HEK293T (cell line): ENCODE measurements around the gene SETSIP.

Experiments
- CTCF ChIA-PET: fragments of 350-600 bp; formaldehyde crosslinking; extraction: SDS; loops from one replicate; lab custom pipeline; 2021; ENCODE audit warnings: antibody characterized with exemption, inconsistent platforms; lab: Yijun Ruan, JAX
- POLR2A ChIA-PET: fragments of 350-600 bp; formaldehyde crosslinking; extraction: SDS; loops from one replicate; lab custom pipeline; 2020; ENCODE audit warnings: antibody characterized with exemption, inconsistent platforms; lab: Yijun Ruan, JAX
- DNase-seq: peaks from one replicate; pipeline ENCODE4 v3.0.0; 2012; ENCODE audit warnings: mixed read lengths; ENCODE audit errors: extremely low spot score
- ARNT ChIP-seq: fragments of 450-650 bp; IDR thresholded peaks from 2 replicates; pipeline ENCODE4 v1.6.1; 2017; ENCODE audit warnings: mild to moderate bottlenecking
- BHLHE40 ChIP-seq: fragments of 450-650 bp; IDR thresholded peaks from 2 replicates; pipeline ENCODE4 v1.6.1; 2016; ENCODE audit warnings: mild to moderate bottlenecking, moderate library complexity, borderline replicate concordance
- CTBP1 ChIP-seq: fragments of 450-650 bp; IDR thresholded peaks from 2 replicates; pipeline ENCODE4 v1.6.1; 2016; ENCODE audit warnings: borderline replicate concordance
- ELF4 ChIP-seq: fragments of 450-650 bp; IDR thresholded peaks from 2 replicates; pipeline ENCODE4 v1.6.1; 2017; ENCODE audit warnings: antibody characterized with exemption
- FOXA1 ChIP-seq: fragments of 450-650 bp; IDR thresholded peaks from 2 replicates; pipeline ENCODE4 v1.6.1; 2016; ENCODE audit warnings: mild to moderate bottlenecking
- FOXK2 ChIP-seq: fragments of 450-650 bp; IDR thresholded peaks from 2 replicates; pipeline ENCODE4 v1.6.1; 2016; ENCODE audit warnings: mild to moderate bottlenecking
- FOXM1 ChIP-seq: fragments of 450-650 bp; IDR thresholded peaks from 2 replicates; pipeline ENCODE4 v1.6.1; 2017; ENCODE audit warnings: mild to moderate bottlenecking, borderline replicate concordance
- HDGF ChIP-seq: fragments of 450-650 bp; IDR thresholded peaks from 2 replicates; pipeline ENCODE4 v1.6.1; 2017; ENCODE audit warnings: antibody characterized with exemption, borderline replicate concordance
- L3MBTL2 ChIP-seq: fragments of 450-650 bp; conservative IDR thresholded peaks from 2 replicates; pipeline ENCODE4 v1.6.1; 2016; ENCODE audit warnings: mild to moderate bottlenecking
- LEF1 ChIP-seq: fragments of 450-650 bp; IDR thresholded peaks from 2 replicates; pipeline ENCODE4 v1.6.1; 2017; ENCODE audit warnings: mild to moderate bottlenecking, borderline replicate concordance
- NFRKB ChIP-seq: fragments of 450-650 bp; IDR thresholded peaks from 2 replicates; pipeline ENCODE4 v1.6.1; 2016; ENCODE audit warnings: mild to moderate bottlenecking, moderate library complexity
- SP1 ChIP-seq: fragments of 450-650 bp; IDR thresholded peaks from 2 replicates; pipeline ENCODE4 v1.6.1; 2017
- SUZ12 ChIP-seq: fragments of 450-650 bp; IDR thresholded peaks from 2 replicates; pipeline ENCODE4 v1.6.1; 2016; ENCODE audit warnings: mild to moderate bottlenecking
- TARDBP ChIP-seq: fragments of 450-650 bp; IDR thresholded peaks from 2 replicates; pipeline ENCODE4 v1.6.1; 2016
- ZNF384 ChIP-seq: fragments of 450-650 bp; IDR thresholded peaks from 2 replicates; pipeline ENCODE4 v1.6.1; 2016
- TF ChIP-seq, protein P1 (sequence below): fragments of 450-650 bp; IDR thresholded peaks from 2 replicates; pipeline ENCODE4 v1.6.1; 2016

Gene SETSIP

GRCh38 chr1:92045766-92046495 lies 29.3 kb downstream of the SETSIP start:
- no peak for TF ChIP-seq NFRKB
- TF ChIP-seq FOXK2: no peak
- no peak for TF ChIP-seq BHLHE40
- TF ChIP-seq ZNF384: no peak
- POLR2A ChIA-PET: no interaction called here

DNA sequence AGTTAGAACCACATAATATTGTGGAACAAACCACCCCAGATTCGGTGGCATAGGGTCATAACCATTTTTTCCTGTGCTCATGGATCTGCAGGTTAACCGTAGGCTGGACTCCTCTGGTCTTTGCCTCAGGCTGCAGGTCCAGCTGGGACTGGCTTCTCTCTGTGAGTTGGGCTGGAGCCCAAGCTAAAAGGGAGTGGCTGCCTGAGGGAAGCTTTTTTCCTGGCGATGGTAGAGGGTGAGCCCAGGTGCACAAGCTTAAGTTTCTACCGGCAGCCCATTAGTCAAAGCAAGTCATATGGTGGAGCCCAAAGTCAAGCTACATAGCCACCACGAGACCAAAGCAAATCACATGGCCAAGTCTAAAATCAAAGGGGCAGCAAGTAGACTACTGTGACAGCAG lies 31.6 kb downstream of the SETSIP start:
- no peak for DNase-seq
- TF ChIP-seq LEF1 (no peak), SP1 (no peak), FOXK2 (no peak), SUZ12 (no peak), FOXM1 (no peak), ARNT (no peak), TARDBP (no peak)
- TF ChIP-seq, protein P1, sequence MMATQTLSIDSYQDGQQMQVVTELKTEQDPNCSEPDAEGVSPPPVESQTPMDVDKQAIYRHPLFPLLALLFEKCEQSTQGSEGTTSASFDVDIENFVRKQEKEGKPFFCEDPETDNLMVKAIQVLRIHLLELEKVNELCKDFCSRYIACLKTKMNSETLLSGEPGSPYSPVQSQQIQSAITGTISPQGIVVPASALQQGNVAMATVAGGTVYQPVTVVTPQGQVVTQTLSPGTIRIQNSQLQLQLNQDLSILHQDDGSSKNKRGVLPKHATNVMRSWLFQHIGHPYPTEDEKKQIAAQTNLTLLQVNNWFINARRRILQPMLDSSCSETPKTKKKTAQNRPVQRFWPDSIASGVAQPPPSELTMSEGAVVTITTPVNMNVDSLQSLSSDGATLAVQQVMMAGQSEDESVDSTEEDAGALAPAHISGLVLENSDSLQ: no peak
- POLR2A ChIA-PET: no interaction called here
- CTCF ChIA-PET: no interaction called here

More at GRCh38 chr1:92045766-92046495, 29.3 kb downstream of the SETSIP start:
- CTCF ChIA-PET: no interaction called here
- DNase-seq: no peak

DNA sequence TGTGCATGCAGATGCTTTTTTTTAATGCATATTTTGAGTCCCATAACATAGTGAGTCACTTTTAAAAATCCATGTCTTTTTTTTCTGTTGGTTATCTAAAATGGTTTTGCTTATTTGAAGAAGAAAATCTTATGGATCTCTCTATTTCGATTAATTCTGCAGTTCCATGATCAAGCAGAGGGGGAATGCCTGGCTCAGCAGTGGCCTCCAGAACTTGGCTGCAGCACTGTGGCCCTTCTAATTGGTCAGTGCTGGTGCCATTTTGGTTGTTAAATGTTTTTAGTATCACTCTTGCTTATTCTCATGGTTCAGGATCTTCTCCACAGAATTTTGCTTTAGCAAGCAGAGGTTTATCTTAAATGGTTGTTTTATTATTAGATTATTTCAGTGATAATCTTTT lies 34.2 kb downstream of the SETSIP start:
- no peak for TF ChIP-seq SP1
- no peak for TF ChIP-seq CTBP1
- no peak for TF ChIP-seq FOXA1
- TF ChIP-seq, protein P1: no peak
- no peak for TF ChIP-seq HDGF
- TF ChIP-seq FOXK2: no peak
- no peak for TF ChIP-seq ELF4
- TF ChIP-seq ZNF384: no peak
- TF ChIP-seq L3MBTL2: no peak
- no peak for TF ChIP-seq LEF1
- no peak for TF ChIP-seq ARNT
- no peak for TF ChIP-seq TARDBP
- POLR2A ChIA-PET: no interaction called here
- CTCF ChIA-PET: no interaction called here
- no peak for DNase-seq

- no peak for DNase-seq
- POLR2A ChIA-PET: interaction anchor here (1.0 kb wide), 1 partner anchor 8 kb away, joined by 3 read pairs; no protein-coding TSS in a partner anchor
These were observed 36.4 kb downstream of the SETSIP start for GRCh38 chr1:92038695-92039346.

DNA sequence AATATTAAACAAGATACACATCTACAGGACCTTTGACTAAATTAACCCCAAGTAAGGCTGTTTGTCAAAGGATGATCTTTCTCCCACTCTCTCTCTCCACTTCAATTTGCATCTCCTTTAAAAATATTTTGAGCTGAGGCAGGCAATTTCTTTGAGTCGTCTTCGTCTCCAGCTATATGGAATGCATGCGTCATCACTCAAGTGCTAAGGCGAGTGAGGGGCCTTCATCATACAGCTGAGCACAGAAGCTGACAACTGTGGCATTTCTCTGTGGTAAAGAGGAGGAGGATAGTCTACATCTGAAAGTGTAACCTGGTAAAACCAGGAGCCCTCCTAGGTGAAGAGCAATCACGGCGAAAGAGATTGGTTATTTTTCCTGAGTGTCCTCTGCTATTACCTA lies 37.8 kb downstream of the SETSIP start:
- POLR2A ChIA-PET: no interaction called here
- DNase-seq: no peak

More at GRCh38 chr1:92038695-92039346, 36.4 kb downstream of the SETSIP start:
- CTCF ChIA-PET: interaction anchor here (1.0 kb wide), 1 partner anchor 252 kb away, joined by 3 read pairs; no protein-coding TSS in a partner anchor
- TF ChIP-seq CTBP1 (no peak), ARNT (no peak), L3MBTL2 (no peak), ELF4 (no peak), FOXM1 (no peak), NFRKB (no peak), TARDBP (no peak), SP1 (no peak), SUZ12 (no peak), FOXK2 (no peak), HDGF (no peak), ZNF384 (no peak)
- TF ChIP-seq, protein P1: no peak

More for the DNA sequence above, 37.8 kb downstream of the SETSIP start:
- CTCF ChIA-PET: interaction anchor here (0.6 to 1.1 kb wide), 2 partner anchors 23 to 112 kb away, joined by 3 read pairs; no protein-coding TSS in a partner anchor
- no peak for TF ChIP-seq HDGF
- TF ChIP-seq CTBP1: no peak
- TF ChIP-seq ARNT: no peak
- no peak for TF ChIP-seq SP1
- TF ChIP-seq NFRKB: no peak
- TF ChIP-seq FOXM1: no peak
- TF ChIP-seq LEF1: no peak
- TF ChIP-seq SUZ12: no peak
- TF ChIP-seq ELF4: no peak
- no peak for TF ChIP-seq ZNF384
- TF ChIP-seq L3MBTL2: no peak
- TF ChIP-seq TARDBP: no peak
- TF ChIP-seq BHLHE40: no peak
- no peak for TF ChIP-seq FOXK2
- TF ChIP-seq, protein P1: no peak
- TF ChIP-seq FOXA1: no peak
